ENCODE measurements around the gene BRPF1.

BRPF1 gene

DNA sequence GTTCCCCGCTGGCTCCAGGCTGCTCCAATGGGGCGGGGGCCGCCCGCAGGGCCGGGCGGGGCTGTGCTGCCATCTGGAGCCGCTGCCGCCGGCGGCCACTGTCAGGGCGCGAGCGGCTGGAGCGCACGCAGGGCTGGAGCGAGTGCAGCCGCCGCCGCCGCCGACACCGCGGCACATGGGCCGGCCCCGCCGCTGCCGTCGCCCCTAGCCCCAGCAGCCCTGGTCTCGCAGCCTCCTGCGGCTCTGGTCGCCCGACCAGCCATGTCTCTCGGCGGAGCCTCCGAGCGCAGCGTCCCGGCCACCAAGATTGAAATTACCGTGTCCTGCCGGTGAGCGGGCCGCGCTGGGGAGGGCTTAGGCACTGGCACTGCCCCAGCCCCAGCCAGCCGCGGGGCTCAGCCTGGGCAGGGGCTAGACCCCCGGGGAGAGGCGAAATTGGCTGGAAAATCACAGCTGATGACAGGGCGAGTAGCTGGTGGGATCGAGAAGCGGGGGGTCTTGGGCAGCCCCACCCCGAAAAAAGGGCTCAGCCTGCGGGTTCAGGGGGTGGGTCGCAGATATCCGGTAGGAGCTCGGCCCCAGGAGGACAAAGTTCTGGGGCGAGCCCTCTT, 27.7 kb upstream of the BRPF1 start, which contains the start of gene CPNE9:
Gene CPNE9, plus strand, starts transcription at position 98 of the 611 bp plus-strand sequence. Its CDS starts 164 bp downstream, at position 262.
- DNase-seq, result no peak

DNA sequence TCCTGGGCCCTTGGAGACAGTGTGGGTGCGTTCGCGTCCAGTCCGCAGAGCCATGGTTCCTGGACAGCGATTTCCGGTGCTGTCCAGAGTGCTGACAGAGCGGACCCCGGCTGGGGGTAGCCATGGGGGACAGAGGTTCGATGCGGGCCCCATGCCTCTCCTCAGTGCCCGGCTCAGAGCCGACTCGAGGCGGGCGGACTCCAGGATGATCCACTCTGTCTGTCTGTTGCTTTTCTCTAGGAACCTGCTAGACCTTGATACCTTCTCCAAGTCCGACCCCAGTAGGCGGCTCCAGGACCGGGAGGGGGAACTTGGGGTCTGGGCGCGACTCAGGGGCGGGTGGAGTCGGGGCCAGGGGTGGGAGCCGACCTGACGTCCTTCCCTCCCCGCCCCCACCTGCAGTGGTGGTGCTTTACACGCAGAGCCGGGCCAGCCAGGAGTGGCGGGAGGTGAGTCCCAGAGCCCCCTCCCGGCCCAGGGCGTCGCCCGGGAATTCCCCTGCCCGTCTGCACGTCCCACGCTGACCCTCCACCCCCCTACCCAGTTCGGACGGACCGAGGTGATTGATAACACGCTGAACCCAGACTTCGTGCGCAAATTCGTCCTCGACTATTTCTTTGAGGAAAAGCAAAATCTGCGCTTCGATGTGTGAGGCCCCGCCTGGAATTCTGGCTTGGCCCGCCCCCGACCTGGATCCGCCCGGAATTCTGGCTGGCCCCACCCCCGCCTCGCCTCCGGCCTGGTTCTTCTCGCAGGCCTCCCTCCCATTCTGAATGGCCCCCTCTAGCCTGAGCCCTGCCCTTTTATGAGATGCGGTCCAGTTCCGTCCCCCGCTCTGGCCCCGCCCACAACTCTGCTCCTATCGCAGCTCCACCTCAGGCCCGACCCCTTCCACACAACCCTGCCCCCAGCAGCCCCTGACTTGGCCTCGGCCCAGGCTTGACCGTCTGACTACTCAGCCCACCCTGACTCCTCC, 26.9 kb upstream of the BRPF1 start:
- DNase-seq, result peak; percentile 17

GRCh38 chr3:9710174-9710739, 21.3 kb upstream of the BRPF1 start:
- DNase-seq, result no peak

GRCh38 chr3:9712415-9712814, 19.1 kb upstream of the BRPF1 start:
- DNase-seq, result no peak

GRCh38 chr3:9713142-9713541, 18.4 kb upstream of the BRPF1 start:
- no peak for DNase-seq

- DNase-seq, result no peak
Measured at GRCh38 chr3:9715136-9715535, 16.4 kb upstream of the BRPF1 start.

DNA sequence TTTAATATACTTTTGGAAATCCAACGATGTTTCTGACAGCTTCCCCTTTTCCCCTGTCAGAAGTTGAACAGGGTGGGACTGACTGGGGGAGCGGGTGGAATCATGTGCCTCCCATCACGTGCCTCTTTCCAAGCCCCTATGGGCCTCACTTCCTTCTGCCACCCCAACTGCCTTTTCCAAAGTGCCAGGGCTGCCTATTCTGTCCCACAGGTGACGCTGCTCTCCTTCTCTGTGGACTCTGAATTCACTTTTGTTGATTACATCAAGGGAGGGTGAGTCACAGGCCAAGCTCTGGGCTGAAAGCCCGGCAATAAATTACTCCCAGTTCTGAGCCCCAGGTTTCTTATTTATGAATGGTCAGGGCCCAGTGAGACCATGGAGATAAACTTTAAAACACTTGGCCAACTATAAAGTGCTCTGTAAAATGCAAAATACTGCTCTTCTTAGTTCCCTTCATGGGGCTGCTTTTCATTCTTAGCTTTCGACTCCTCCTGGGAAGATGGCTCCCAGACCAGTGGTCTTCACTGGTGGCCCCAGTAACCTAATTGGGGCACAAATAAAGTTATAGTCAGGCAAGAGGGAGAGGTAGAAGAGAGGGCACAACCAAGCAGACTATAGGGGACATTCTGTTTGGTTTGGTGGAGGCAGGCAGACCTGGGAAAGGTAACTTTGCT, 15.6 kb upstream of the BRPF1 start:
- DNase-seq, result peak; percentile 24

GRCh38 chr3:9716801-9717555, 14.6 kb upstream of the BRPF1 start:
- DNase-seq, result no peak

DNA sequence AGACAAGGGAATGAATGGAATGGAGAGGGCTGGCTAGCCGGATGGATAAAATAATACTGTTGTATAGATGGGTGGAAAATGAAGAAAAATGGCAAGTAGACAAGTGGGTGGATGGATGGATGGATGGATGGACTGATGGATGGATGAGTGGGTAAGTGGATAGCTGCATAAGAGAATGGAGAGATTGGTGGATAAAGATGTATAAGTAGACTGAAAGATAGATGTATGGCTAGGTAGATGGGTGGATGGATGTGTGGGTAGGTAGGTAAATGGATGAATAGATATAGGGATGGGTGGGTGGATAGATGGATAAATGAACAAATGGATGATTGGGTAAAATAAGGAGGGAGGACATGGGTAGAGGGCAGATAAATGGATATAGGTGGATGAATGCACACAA, 14.0 kb upstream of the BRPF1 start:
- no peak for DNase-seq

DNA sequence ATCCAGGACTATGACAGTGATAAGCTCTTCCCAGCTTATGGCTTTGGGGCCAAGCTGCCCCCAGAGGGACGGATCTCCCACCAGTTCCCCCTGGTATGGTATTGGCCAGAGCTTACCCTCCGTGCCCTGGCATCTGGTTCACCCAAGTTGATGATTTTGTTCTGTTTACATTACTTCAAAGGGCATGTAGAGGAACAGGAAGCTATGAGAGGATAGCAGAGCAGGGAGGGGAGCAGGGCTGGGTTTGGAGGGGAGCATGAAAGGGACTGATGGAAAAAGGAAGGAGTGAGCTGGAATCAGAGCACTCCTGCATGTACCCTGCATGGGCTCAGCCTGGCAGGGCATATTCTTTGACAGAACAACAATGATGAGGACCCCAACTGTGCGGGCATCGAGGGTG, 13.4 kb upstream of the BRPF1 start:
- no peak for DNase-seq

- no peak for DNase-seq
Measured at GRCh38 chr3:9721015-9721699, 10.4 kb upstream of the BRPF1 start.

DNA sequence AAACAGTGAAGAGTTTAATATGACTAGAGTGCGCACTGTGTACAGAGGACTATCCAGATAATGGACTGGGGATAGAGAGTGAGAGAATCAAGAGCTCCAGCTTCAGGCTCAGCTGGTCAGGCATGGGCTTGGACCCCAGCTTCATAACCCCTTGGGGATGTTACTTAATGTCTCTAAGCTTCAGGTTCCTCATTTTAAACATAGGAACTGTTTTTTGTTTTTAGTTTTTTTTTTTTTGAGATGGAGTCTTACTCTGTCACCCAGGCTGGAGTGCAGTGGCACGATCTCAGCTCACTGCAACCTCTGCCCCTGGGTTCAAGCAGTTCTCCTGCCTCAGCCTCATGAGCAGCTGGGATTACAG, 9.9 kb upstream of the BRPF1 start:
- DNase-seq, result no peak

DNA sequence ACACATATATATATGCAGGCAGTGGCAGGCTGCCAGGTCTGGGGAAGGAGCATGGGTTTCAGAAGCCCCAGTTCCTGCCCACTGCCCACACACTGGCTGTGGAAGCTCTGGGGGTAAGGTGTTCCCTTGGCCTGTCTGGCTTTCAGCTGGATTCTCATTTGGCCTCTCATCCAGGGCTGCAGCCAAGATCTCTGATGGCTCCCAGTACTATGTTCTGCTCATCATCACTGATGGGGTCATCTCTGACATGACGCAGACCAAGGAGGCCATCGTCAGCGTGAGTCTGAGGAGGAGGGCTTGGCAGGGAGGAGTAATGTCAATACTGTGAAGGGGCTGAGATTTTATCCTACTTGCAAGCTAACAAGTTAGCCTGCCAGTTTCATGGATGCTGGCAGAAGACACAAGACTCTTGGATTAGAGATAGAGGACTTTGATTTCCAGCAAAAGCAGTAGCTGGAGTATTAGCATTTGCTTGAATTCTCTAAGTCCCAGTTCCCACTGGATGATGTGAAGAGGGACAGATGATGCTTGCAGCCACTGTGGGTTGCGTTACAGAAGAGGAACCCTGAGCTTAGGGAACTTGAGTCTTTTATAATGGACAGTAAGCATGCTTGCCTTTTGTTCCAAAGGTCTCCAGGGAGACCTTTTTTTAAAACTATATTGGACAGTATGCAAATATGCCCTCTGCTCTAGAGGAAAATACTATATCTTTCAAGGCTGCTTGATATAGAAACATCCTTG, 5.6 kb upstream of the BRPF1 start:
- no peak for DNase-seq

- peak; percentile 48 for DNase-seq
Measured at GRCh38 chr3:9727041-9727595, 4.4 kb upstream of the BRPF1 start.

- DNase-seq, result no peak
Measured at GRCh38 chr3:9727743-9728142, 3.8 kb upstream of the BRPF1 start.

GRCh38 chr3:9729419-9729818, 2.1 kb upstream of the BRPF1 start:
- no peak for DNase-seq

DNA sequence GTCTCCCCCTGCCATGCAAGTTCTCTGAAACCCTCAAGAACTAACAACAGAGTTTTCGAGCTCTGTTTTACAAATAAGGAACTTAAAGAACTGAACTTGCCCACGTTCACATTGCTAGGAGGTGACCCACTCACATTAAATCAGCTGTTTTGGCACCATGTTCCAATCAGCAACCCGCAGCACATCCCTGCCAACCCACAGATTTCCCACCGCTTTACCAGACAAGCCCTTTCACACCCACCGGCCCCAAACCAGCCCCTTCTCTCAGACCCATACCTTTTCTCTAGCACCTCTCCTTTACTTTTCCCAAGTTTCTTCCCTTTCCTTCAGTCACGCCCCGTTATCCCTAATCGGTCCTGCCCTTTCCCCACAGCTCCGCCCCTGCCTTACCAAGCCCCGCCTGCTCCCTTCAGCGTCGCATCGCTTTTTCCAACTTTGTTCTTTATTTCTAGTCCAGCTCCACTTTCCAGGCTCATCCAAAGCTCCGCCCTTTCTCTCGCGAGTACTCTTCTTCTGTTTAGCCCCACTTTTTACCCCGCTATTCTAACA, 804 bp upstream of the BRPF1 start:
- DNase-seq, result no peak

DNA sequence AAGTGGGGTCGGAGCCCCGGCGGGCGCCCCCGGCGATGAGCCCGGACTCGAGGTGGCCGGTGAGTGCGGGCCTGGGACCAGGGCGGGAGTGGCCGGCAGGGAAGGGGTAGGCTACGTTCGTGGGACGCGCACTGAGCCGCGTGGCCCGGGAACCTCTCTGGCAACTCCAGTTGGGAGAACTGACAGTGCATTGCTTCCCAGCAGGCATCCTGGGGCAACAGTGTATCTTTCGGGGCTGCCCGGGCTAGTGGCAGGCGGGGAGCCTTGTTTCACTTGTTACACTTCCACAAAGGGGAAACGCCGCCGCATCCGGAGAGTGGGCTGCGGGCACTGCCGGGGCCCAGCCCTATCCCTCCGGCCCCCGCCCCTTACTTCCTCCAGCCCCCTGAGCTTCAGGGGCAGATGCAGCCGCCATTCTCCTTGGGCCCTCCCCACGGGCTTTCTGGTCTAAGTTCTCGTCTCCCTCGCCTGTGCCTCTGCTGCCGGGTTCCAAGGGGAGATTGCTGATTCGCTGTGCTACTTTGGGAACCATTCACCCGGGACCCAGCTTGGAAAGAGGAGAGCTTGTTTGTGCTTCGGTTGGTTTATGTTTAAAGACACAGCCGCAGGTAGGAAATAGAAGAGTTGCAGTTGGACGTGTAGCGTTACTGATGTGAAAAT, 675 bp downstream of the BRPF1 start:
- peak; percentile 37 for DNase-seq

GRCh38 chr3:9732740-9733115, 1.2 kb downstream of the BRPF1 start:
- no peak for DNase-seq

DNA sequence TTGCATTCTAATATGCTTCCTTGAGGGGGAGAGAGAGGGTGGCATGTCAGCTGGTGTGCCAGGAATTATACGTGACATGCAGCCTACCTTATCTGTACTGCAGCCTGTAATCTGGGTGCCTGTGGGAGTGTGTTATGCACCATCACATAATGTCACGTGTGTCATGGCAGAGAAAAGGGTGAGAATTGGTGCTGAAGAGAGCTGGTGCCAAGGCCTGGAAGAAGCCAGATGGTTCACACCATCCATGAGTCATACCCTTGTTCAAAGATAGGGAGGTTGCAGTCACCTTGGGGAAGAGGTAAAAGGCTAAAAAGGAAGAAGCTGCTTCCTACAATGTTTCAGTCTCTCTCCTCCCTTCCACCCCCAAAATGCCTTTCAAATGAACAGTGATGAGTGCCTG, 5.3 kb downstream of the BRPF1 start:
- no peak for DNase-seq

Measured in stimulated activated CD4-positive, alpha-beta T cell treated with anti-CD3 and anti-CD28 coated beads, Interleukin-4, amount 100 ng/mL, for 1 hour (primary cell).